HepG2 (cell line): ENCODE data around the gene CDT1. TPM values are rescaled to one million over a fixed set of nuclear protein-coding genes. Genes with fewer than 3 reads are reported as not detected.

Experiments used
- AGO2 ChIP-seq: fragments of 200-400 bp; formaldehyde crosslinking; optimal IDR thresholded peaks from 2 replicates; pipeline ENCODE3; 2017; ENCODE audit warnings: mild to moderate bottlenecking, low read depth, low read length, moderate library complexity
- IKZF5 ChIP-seq: IDR thresholded peaks from 2 replicates; pipeline ENCODE4 v1.6.1; 2018; ENCODE audit warnings: missing genetic modification reagents, mild to moderate bottlenecking, missing compliant biosample characterization
- NR1H2 ChIP-seq: sonication (generic); formaldehyde crosslinking; IDR thresholded peaks from 2 replicates; pipeline ENCODE4 v1.8.1; 2022; ENCODE audit warnings: low read depth, missing genetic modification reagents, borderline replicate concordance
- POLR2AphosphoS5 ChIP-seq: IDR thresholded peaks from 2 replicates; pipeline ENCODE4 v1.6.1; 2012; ENCODE audit warnings: low read depth, low read length
- THAP9 ChIP-seq: sonication (generic); formaldehyde crosslinking; IDR thresholded peaks from 2 replicates; pipeline ENCODE4; 2020; ENCODE audit warnings: missing genetic modification reagents, mild to moderate bottlenecking, borderline replicate concordance
- ZNF44 ChIP-seq: sonication (generic); formaldehyde crosslinking; IDR thresholded peaks from 2 replicates; pipeline ENCODE4 v1.5.1; 2020; ENCODE audit warnings: mild to moderate bottlenecking, missing genetic modification reagents
- ZNF451 ChIP-seq: sonication (generic); formaldehyde crosslinking; IDR thresholded peaks from 2 replicates; pipeline ENCODE4 v1.5.0; 2020; ENCODE audit warnings: mild to moderate bottlenecking, missing genetic modification reagents
- ZNF577 ChIP-seq: sonication (generic); formaldehyde crosslinking; IDR thresholded peaks from 2 replicates; pipeline ENCODE4 v1.4.0; 2020; ENCODE audit warnings: mild to moderate bottlenecking, low read depth, missing genetic modification reagents, borderline replicate concordance
- polyA plus RNA-seq, 8 experiments: library from polyadenylated mRNA; depleted of rRNA in 3 of 8; stranded (reverse) in 7 of 8; unstranded in 1 of 8; fragments of >200 nt; fragmentation: Illumina TruSeq in 4 of 8; extraction: Trizol in 4 of 8; gene quantifications; 2 replicates each; pipeline versions ENCODE4 v1.2.1 to v1.2.3, GENCODE V29; 2011 to 2016; ENCODE audit warnings: low read depth in 4 of 8, missing spikeins in 1 of 8, mixed read lengths in 1 of 8; ENCODE audit not compliant: insufficient read depth in 1 of 8
- total RNA-seq, 5 experiments: library from RNA; depleted of rRNA; stranded (reverse); fragments of >200 nt; fragmentation: Illumina TruSeq; extraction: Trizol; gene quantifications; 2 replicates each; pipeline ENCODE4 v1.2.3, GENCODE V29; 2016; ENCODE audit warnings: low read depth in 1 of 5
- TF ChIP-seq, protein P1 (sequence below): sonication (generic); formaldehyde crosslinking; IDR thresholded peaks from 2 replicates; pipeline ENCODE4 v1.8.1; 2023; ENCODE audit warnings: missing genetic modification reagents, inconsistent platforms, borderline replicate concordance
- TF ChIP-seq, protein P2 (sequence below): IDR thresholded peaks from 2 replicates; pipeline ENCODE4 v1.6.1; 2016; ENCODE audit warnings: missing biosample characterization, missing genetic modification reagents, low read depth

The CDT1 gene
- total and polyA plus RNA-seq, 2 of the 13 experiments (the other 11 are each of a cell fraction or from before 2014, with no cell fraction given), result 23.1 to 23.8 TPM

GRCh38 chr16:88762258-88762870, 41.2 kb upstream of the CDT1 start (continued):
- TF ChIP-seq ZNF451 (CRISPR knock-in tag) (0 out of 2 replicates have a peak, but pooled peaks have one; percentile 34), THAP9 (0 out of 2 replicates have a peak, but pooled peaks have one; percentile 5), POLR2AphosphoS5 (no peak), ZNF577 (CRISPR knock-in tag) (no peak), ZNF44 (no peak), AGO2 (peak; percentile 57), IKZF5 (CRISPR knock-in tag) (no peak), NR1H2 (CRISPR knock-in tag) (0 out of 2 replicates have a peak, but pooled peaks have one; percentile 23)
- TF ChIP-seq, protein P1, sequence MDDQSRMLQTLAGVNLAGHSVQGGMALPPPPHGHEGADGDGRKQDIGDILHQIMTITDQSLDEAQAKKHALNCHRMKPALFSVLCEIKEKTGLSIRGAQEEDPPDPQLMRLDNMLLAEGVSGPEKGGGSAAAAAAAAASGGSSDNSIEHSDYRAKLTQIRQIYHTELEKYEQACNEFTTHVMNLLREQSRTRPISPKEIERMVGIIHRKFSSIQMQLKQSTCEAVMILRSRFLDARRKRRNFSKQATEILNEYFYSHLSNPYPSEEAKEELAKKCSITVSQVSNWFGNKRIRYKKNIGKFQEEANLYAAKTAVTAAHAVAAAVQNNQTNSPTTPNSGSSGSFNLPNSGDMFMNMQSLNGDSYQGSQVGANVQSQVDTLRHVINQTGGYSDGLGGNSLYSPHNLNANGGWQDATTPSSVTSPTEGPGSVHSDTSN (CRISPR knock-in tag), result no peak
- TF ChIP-seq, protein P2, sequence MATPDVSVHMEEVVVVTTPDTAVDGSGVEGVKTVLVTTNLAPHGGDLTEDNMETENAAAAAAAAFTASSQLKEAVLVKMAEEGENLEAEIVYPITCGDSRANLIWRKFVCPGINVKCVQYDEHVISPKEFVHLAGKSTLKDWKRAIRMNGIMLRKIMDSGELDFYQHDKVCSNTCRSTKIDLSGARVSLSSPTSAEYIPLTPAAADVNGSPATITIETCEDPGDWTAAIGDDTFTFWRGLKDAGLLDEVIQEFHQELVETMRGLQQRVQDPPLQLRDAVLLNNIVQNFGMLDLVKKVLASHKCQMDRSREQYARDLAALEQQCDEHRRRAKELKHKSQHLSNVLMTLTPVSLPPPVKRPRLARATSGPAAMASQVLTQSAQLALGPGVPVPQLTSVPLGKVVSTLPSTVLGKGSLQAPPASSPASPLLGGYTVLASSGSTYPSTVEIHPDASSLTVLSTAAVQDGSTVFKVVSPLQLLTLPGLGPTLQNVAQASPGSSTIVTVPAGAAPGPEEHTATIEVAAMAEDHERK (CRISPR knock-in tag), result no peak
